HG02884 (cell line): ENCODE measurements around the gene GABBR2.

Experiments
- ATAC-seq: cut with Tn5 transposase; IDR thresholded peaks from one replicate; pipeline ENCODE4 v1.9.1; 2021; ENCODE audit warnings: mild to moderate bottlenecking, moderate library complexity; ENCODE audit not compliant: unreplicated experiment

Gene GABBR2

DNA sequence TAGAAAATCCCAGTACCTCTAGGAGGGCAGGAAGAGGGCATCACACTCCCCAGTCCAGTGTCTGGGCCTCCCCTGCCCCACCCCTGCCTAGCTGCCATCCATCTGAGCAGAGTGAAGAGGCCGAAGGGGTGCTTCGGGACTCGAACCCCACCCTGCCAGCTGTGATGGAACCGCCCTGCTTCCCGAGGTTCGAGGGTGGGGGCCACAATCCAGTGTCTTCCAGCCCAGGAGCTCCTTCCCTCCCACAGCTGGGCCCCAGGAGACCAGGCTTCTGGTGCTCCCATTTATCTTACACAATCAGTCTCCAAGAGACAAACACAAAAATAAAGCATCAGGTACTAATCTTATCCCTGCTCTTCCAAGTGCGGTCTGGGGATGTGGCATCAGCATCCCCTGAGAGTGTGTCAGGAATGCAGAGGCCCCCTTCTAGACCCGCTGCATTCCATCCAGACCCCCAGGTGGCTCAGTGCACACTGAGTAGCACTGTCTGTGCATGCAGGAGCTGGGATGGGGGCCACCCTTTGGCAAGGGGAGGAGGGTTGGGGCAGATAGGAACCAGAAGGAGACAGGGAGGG, 330.4 kb downstream of the GABBR2 start:
- ATAC-seq, result no peak

DNA sequence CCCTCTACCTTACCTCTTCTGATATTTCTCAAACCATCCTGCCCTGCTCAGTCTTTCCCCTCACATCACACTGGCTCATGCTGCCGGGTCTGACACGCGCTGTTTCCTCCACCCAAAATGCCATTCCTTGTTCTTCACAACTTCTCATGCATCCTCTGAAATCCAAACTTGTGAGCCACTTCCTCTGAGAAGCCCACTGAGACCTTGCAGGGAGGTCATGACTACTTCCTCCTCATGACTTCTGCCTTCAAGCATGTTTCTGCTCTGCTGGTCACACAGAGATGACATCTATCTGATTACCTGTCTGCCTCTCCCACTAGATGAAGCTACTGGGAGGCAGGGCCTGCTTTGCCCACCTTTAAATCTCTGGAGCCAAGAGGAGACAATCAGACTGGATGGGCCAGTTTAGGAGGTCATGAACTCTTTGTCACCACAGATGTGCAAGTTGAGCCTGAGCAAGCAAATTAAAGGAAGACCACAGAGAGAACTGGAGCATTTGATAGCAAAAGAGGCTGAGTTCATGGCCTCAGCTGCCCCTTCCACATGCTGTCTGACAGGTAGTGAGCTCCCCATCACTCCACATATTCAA, 333.5 kb downstream of the GABBR2 start:
- no peak for ATAC-seq

- no peak for ATAC-seq
Measured at GRCh38 chr9:98374385-98375051, 334.2 kb downstream of the GABBR2 start.

DNA sequence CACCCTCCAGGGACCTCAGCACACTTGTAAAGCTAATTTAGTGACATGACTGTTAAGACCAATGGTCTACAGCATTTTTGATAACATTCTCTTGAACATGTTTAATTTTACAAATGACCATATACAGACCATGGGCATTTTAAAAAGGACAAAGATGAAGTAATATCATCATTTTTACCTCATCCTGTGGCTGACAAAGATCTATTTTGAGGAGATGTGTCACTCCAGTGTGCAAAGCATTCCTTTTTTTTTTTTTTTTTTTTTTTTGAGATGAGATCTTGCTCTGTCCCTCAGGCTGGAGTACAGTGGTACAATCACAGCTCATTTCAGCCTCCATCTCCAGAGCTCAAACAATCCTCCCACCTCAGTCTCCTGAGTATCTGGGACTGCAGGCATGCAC, 335.1 kb downstream of the GABBR2 start:
- no peak for ATAC-seq

GRCh38 chr9:98372077-98372836, 336.5 kb downstream of the GABBR2 start:
- no peak for ATAC-seq

- no peak for ATAC-seq
Measured at GRCh38 chr9:98370976-98371315, 337.8 kb downstream of the GABBR2 start.

DNA sequence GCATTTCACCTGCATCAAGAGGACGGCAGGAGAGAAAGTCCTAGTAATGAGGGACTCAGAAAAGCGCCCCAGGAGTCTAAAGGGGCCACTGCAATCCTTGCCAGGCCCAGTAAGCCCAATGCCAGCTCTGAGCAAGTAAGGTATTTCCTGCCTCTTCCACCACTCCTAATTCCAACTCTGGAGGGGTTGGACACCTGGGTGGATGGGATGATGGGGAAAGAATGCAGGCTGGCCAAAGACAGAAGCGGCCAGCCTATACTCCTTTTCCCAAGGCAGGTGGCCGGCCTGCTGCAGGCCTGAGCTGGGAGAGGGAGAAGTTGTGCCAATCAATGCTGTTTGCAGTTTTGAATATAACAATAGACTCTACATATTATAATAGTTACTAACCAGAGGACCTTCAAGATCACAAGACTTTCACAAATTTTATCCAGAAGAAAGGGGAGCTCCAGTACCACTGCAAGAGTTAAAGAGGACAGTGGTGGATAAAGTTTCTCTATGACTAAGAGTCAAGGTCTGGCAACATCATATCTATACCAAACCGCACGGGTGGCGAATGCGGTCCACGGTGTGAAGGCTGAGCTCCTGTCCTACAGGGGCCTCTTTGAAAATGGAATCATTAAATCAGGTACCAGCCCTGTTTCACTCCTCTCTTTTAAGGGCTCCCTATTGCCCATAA, 338.3 kb downstream of the GABBR2 start:
- no peak for ATAC-seq

DNA sequence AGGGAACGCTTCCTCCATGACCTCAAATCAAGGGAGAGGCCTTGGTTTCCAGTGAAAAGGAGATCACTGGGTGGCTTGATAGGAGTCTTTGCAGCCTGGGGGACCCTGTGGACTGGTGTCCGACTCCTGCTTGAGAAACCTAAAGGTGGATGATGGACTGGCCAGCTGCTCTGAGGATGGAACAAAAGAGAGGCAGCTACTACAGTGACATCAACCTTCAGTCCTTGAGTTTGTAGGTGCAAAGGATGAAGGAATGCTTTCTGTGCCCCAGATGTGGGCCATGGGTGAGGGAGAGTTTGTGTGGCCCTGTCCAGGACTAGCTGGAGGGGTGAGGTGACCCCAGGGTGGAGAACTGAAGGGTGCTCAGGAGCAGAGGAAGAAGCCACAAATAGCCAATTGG, 338.8 kb downstream of the GABBR2 start:
- ATAC-seq, result no peak

- ATAC-seq, result no peak
Measured at GRCh38 chr9:98369471-98369870, 339.3 kb downstream of the GABBR2 start.

DNA sequence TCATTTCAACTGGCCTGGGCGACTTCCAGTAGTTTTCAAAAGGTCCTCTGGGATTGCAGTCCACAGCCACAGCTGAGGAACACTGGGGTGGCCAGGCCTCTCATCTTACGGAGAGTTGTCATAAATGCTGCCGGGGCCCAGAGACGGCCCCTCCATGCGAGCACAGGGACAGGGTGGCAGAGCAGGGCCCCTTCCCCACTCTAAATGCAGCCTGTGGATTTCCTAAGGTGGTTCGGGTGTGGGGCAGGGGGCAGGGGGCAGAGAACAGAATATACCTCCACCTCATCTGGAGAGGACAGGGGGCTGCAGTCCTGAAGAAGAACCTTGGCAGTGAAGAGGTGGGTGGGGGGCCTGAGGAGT, 339.7 kb downstream of the GABBR2 start:
- ATAC-seq, result no peak

GRCh38 chr9:98368366-98369065, 340.2 kb downstream of the GABBR2 start:
- ATAC-seq, result no peak

DNA sequence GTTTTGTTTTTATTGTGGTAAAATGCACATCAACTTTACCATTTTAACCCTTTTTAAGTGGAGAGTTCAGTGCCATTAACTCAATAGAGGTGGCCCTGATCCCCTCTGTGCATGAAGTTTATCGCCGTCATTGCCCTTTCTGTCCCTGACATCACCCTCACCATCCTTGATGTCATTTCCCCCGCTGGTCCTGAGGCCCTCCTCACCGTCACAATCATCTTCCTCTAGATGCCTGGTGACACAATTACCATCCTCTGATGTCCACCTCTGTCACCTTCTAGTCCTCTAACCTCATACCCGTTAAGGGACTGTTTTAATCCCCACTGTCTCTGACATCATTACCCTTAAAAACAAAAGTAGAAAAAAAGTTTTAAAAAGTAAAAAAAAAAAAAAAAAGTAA, 340.8 kb downstream of the GABBR2 start:
- no peak for ATAC-seq

- ATAC-seq, result no peak
Measured at GRCh38 chr9:98367371-98367900, 341.3 kb downstream of the GABBR2 start.

GRCh38 chr9:98365781-98366180, 343.0 kb downstream of the GABBR2 start:
- no peak for ATAC-seq

DNA sequence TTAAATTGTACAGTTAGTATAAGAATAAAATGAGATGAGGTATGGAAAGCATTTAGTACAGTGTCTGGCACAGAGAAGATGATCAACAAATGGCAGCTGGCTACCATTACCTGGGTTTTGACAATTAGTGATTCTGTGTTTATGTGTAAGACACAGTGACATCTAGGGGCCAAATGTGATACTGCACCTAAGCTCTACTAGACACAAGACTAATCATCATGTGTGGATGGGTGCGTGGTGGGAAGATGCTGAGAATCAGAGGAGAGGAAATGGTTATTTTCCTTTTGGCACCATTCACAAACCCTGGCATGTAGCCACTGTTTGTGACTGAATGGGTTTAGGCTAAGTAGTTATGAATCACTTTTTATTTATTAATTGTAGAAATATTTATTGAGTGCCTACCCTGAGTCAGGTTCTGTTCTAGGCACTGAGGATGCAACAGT, 343.5 kb downstream of the GABBR2 start:
- no peak for ATAC-seq

- no peak for ATAC-seq
Measured at GRCh38 chr9:98364086-98364485, 344.6 kb downstream of the GABBR2 start.

GRCh38 chr9:98363644-98364043, 345.1 kb downstream of the GABBR2 start:
- no peak for ATAC-seq

DNA sequence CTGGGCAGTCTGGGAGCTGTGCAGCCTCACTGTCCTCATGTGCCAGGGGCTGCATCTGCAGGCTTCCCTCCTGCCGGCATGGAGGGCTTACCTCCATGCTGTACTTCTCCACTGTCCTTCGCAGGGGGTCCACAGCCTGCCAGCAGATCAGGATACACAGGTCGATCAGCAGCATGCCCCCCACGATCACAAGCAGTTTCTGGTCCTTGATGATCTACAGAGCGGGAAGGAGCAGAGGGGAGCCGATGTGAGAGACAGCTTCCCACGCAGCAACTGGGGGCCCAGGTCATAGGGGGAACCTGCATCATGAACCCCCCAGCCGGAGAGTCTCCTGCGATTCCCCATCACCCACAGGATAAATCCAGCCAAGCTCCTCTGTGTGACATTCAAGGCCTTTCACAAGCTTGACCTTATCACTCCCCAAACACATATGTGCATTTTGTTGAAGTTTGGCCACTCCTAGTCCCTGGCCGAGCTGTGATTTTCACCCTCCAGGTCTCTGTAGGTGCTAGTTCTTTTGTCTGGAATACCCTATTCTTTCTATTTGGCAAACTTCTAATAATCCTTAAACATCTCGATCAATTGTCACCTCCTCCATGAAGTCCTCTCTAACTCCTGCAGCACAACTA, 346.0 kb downstream of the GABBR2 start:
- ATAC-seq, result no peak

DNA sequence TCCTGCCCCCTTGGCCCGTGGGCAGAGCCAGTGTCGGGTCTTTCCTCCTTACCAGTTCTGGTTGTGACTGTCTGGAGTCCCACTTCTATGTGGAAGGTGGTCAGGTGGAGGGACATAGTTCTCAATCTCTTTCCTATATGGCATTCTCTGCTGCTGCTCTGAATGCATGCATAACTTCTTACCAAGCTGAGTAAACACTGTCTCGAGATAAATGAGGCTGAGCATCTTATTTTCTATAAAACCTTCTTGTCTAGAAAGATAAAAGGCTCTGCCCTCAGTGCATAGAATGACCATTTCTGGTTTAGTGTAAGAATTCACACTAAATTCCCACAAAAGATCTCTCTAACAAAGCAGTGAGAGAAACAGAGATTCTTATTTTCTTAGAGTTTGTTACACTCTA, 347.1 kb downstream of the GABBR2 start:
- ATAC-seq, result no peak

DNA sequence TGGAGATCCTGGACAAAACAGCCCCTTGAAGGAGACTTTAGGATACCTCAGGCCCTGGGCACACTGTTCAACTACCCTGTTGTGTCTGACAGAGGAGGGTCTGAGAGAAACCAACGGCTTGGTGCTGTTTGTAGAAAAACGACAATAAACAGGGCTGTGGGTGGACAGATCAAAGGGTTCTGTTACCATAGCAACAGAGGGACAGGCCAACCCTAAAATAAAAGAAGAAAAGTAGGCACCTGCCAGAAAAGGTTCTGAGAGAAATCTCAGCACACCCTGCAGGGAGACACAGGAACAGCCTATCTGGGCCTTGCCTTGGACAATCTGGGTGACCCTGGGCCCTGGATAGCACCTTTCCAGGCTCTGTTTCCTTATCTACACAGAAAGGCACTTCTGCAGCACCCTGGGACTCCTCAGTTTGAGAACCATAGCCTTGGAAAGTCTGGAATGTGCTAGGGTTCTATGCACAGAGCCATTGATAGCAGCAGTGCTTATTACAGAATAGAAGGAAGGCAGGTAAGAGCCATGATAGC, 348.5 kb downstream of the GABBR2 start:
- no peak for ATAC-seq
